Measurements from ENCODE around the gene PARL.
"Not testable (repeated sequence)": the region's sequence is repeated elsewhere in the genome, so short reads cannot be mapped to it uniquely, and the experiment has no call there.

Gene PARL

GRCh38 chr3:183799461-183799860 is 85.2 kb downstream of the PARL start:
- Histone ChIP-seq H3K4me1 (ENCODE audit: control insufficient read depth, insufficient read depth, low read length) (no peaks in the 10 kb centered on the region), H3K36me3 (ENCODE audit: control insufficient read depth, insufficient read depth, low read length) (peaks cover 55% of the 10 kb centered on the region), H3K9me3 (ENCODE audit: control insufficient read depth, low read length) (no peaks in the 10 kb centered on the region), H3K27me3 (ENCODE audit: control insufficient read depth, insufficient read depth, low read length, poor library complexity, severe bottlenecking) (no peaks in the 10 kb centered on the region), H3K4me3 (ENCODE audit: insufficient read depth, low read depth, low read length) (no peak overlapping the region), H3K27ac (ENCODE audit: insufficient read depth, low read depth, low read length, poor library complexity, severe bottlenecking) (no peak overlapping the region)
- 94 to 95% methylated on average over 5 of the region's 5 CpGs for WGBS, 2 experiments

GRCh38 chr3:183797996-183798395 is 86.7 kb downstream of the PARL start:
- no peak overlapping the region for H3K4me3 ChIP-seq (ENCODE audit: insufficient read depth, low read depth, low read length)
- peaks cover 46% of the 10 kb centered on the region for H3K36me3 ChIP-seq (ENCODE audit: control insufficient read depth, insufficient read depth, low read length)
- no peaks in the 10 kb centered on the region for H3K9me3 ChIP-seq (ENCODE audit: control insufficient read depth, low read length)
- no peak overlapping the region for H3K27ac ChIP-seq (ENCODE audit: insufficient read depth, low read depth, low read length, poor library complexity, severe bottlenecking)
- 95 to 96% methylated on average over 9 of the region's 9 CpGs for WGBS, 2 experiments
- no peaks in the 10 kb centered on the region for H3K27me3 ChIP-seq (ENCODE audit: control insufficient read depth, insufficient read depth, low read length, poor library complexity, severe bottlenecking)
- H3K4me1 ChIP-seq (ENCODE audit: control insufficient read depth, insufficient read depth, low read length), result no peaks in the 10 kb centered on the region

GRCh38 chr3:183796372-183796771 is 88.3 kb downstream of the PARL start:
- peaks cover 35% of the 10 kb centered on the region for H3K36me3 ChIP-seq (ENCODE audit: control insufficient read depth, insufficient read depth, low read length)
- no peak overlapping the region for H3K4me3 ChIP-seq (ENCODE audit: insufficient read depth, low read depth, low read length)
- 96 to 99% methylated on average over 5 to 6 of the region's 6 CpGs for WGBS, 2 experiments

GRCh38 chr3:183794452-183794851 is 90.2 kb downstream of the PARL start:
- WGBS, 2 experiments, result 94 to 98% methylated on average over 4 of the region's 4 CpGs
- Histone ChIP-seq H3K36me3 (ENCODE audit: control insufficient read depth, insufficient read depth, low read length) (peaks cover 30% of the 10 kb centered on the region), H3K4me3 (ENCODE audit: insufficient read depth, low read depth, low read length) (no peak overlapping the region), H3K4me1 (ENCODE audit: control insufficient read depth, insufficient read depth, low read length) (no peaks in the 10 kb centered on the region), H3K9me3 (ENCODE audit: control insufficient read depth, low read length) (no peaks in the 10 kb centered on the region), H3K27me3 (ENCODE audit: control insufficient read depth, insufficient read depth, low read length, poor library complexity, severe bottlenecking) (no peaks in the 10 kb centered on the region), H3K27ac (ENCODE audit: insufficient read depth, low read depth, low read length, poor library complexity, severe bottlenecking) (no peak overlapping the region)

More at GRCh38 chr3:183796372-183796771, 88.3 kb downstream of the PARL start:
- no peaks in the 10 kb centered on the region for H3K27me3 ChIP-seq (ENCODE audit: control insufficient read depth, insufficient read depth, low read length, poor library complexity, severe bottlenecking)
- no peaks in the 10 kb centered on the region for H3K4me1 ChIP-seq (ENCODE audit: control insufficient read depth, insufficient read depth, low read length)
- H3K27ac ChIP-seq (ENCODE audit: insufficient read depth, low read depth, low read length, poor library complexity, severe bottlenecking), result no peak overlapping the region
- no peaks in the 10 kb centered on the region for H3K9me3 ChIP-seq (ENCODE audit: control insufficient read depth, low read length)

- Histone ChIP-seq H3K4me3 (ENCODE audit: insufficient read depth, low read depth, low read length) (no peak overlapping the region), H3K27ac (ENCODE audit: insufficient read depth, low read depth, low read length, poor library complexity, severe bottlenecking) (no peak overlapping the region), H3K27me3 (ENCODE audit: control insufficient read depth, insufficient read depth, low read length, poor library complexity, severe bottlenecking) (no peaks in the 10 kb centered on the region), H3K36me3 (ENCODE audit: control insufficient read depth, insufficient read depth, low read length) (peaks cover 26% of the 10 kb centered on the region), H3K4me1 (ENCODE audit: control insufficient read depth, insufficient read depth, low read length) (no peaks in the 10 kb centered on the region), H3K9me3 (ENCODE audit: control insufficient read depth, low read length) (no peaks in the 10 kb centered on the region)
- WGBS, 2 experiments, result 97 to 100% methylated on average over 2 to 6 of the region's 6 CpGs
These were observed 91.7 kb downstream of the PARL start for GRCh38 chr3:183792976-183793375.

GRCh38 chr3:183790700-183791099 is 94.0 kb downstream of the PARL start:
- Histone ChIP-seq H3K27me3 (ENCODE audit: control insufficient read depth, insufficient read depth, low read length, poor library complexity, severe bottlenecking) (no peaks in the 10 kb centered on the region), H3K27ac (ENCODE audit: insufficient read depth, low read depth, low read length, poor library complexity, severe bottlenecking) (no peak overlapping the region), H3K4me1 (ENCODE audit: control insufficient read depth, insufficient read depth, low read length) (no peaks in the 10 kb centered on the region), H3K36me3 (ENCODE audit: control insufficient read depth, insufficient read depth, low read length) (peaks cover 48% of the 10 kb centered on the region), H3K9me3 (ENCODE audit: control insufficient read depth, low read length) (no peaks in the 10 kb centered on the region), H3K4me3 (ENCODE audit: insufficient read depth, low read depth, low read length) (no peak overlapping the region)
- 94 to 97% methylated on average over 15 to 16 of the region's 16 CpGs for WGBS, 2 experiments

GRCh38 chr3:183789826-183790225 is 94.9 kb downstream of the PARL start:
- Histone ChIP-seq H3K4me3 (ENCODE audit: insufficient read depth, low read depth, low read length) (no peak overlapping the region), H3K36me3 (ENCODE audit: control insufficient read depth, insufficient read depth, low read length) (peaks cover 49% of the 10 kb centered on the region), H3K27ac (ENCODE audit: insufficient read depth, low read depth, low read length, poor library complexity, severe bottlenecking) (no peak overlapping the region), H3K9me3 (ENCODE audit: control insufficient read depth, low read length) (no peaks in the 10 kb centered on the region), H3K27me3 (ENCODE audit: control insufficient read depth, insufficient read depth, low read length, poor library complexity, severe bottlenecking) (no peaks in the 10 kb centered on the region), H3K4me1 (ENCODE audit: control insufficient read depth, insufficient read depth, low read length) (no peaks in the 10 kb centered on the region)
- WGBS, 2 experiments, result 90 to 98% methylated on average over 4 of the region's 4 CpGs

- H3K9me3 ChIP-seq (ENCODE audit: control insufficient read depth, low read length); H3K27me3 ChIP-seq (ENCODE audit: control insufficient read depth, insufficient read depth, low read length, poor library complexity, severe bottlenecking); H3K27ac ChIP-seq (ENCODE audit: insufficient read depth, low read depth, low read length, poor library complexity, severe bottlenecking); H3K4me1 ChIP-seq (ENCODE audit: control insufficient read depth, insufficient read depth, low read length); H3K4me3 ChIP-seq (ENCODE audit: insufficient read depth, low read depth, low read length): not testable (repeated sequence)
- peaks cover 50% of the 10 kb centered on the region for H3K36me3 ChIP-seq (ENCODE audit: control insufficient read depth, insufficient read depth, low read length)
- 89 to 95% methylated on average over 10 of the region's 10 CpGs for WGBS, 2 experiments
These were observed 100.2 kb downstream of the PARL start for GRCh38 chr3:183784503-183784902.

GRCh38 chr3:183782576-183783276 is 102.0 kb downstream of the PARL start:
- 96% methylated on average over 7 of the region's 7 CpGs for WGBS, 2 experiments
- H3K4me1 ChIP-seq (ENCODE audit: control insufficient read depth, insufficient read depth, low read length), result no peaks in the 10 kb centered on the region
- H3K4me3 ChIP-seq (ENCODE audit: insufficient read depth, low read depth, low read length), result no peak overlapping the region
- H3K27ac ChIP-seq (ENCODE audit: insufficient read depth, low read depth, low read length, poor library complexity, severe bottlenecking), result no peak overlapping the region
- no peaks in the 10 kb centered on the region for H3K27me3 ChIP-seq (ENCODE audit: control insufficient read depth, insufficient read depth, low read length, poor library complexity, severe bottlenecking)
- peaks cover 49% of the 10 kb centered on the region for H3K36me3 ChIP-seq (ENCODE audit: control insufficient read depth, insufficient read depth, low read length)
- H3K9me3 ChIP-seq (ENCODE audit: control insufficient read depth, low read length), result no peaks in the 10 kb centered on the region

GRCh38 chr3:183781246-183781645 is 103.4 kb downstream of the PARL start:
- Histone ChIP-seq H3K36me3 (ENCODE audit: control insufficient read depth, insufficient read depth, low read length) (peaks cover 48% of the 10 kb centered on the region), H3K4me1 (ENCODE audit: control insufficient read depth, insufficient read depth, low read length) (no peaks in the 10 kb centered on the region), H3K27me3 (ENCODE audit: control insufficient read depth, insufficient read depth, low read length, poor library complexity, severe bottlenecking) (no peaks in the 10 kb centered on the region), H3K4me3 (ENCODE audit: insufficient read depth, low read depth, low read length) (no peak overlapping the region), H3K27ac (ENCODE audit: insufficient read depth, low read depth, low read length, poor library complexity, severe bottlenecking) (no peak overlapping the region), H3K9me3 (ENCODE audit: control insufficient read depth, low read length) (no peaks in the 10 kb centered on the region)
- 92 to 93% methylated on average over 6 of the region's 6 CpGs for WGBS, 2 experiments
